NCI-H510A (cell line): ENCODE measurements around the gene DACH1.

Source experiments
- DNase-seq: peaks from one replicate; lab custom pipeline; 2025; lab: John Stamatoyannopoulos, UW

Gene DACH1

GRCh38 chr13:71624653-71625600 lies 242.1 kb downstream of the DACH1 start:
- DNase-seq = no peak

- no peak for DNase-seq
Measured at GRCh38 chr13:71621174-71622124, 245.6 kb downstream of the DACH1 start.

GRCh38 chr13:71619096-71619495 lies 247.9 kb downstream of the DACH1 start:
- no peak for DNase-seq

- DNase-seq = no peak
Measured at GRCh38 chr13:71618159-71618558, 248.8 kb downstream of the DACH1 start.

- no peak for DNase-seq
Measured at GRCh38 chr13:71617265-71617664, 249.7 kb downstream of the DACH1 start.

- DNase-seq = no peak
Measured at GRCh38 chr13:71613066-71613745, 253.8 kb downstream of the DACH1 start.

GRCh38 chr13:71611292-71611691 lies 255.7 kb downstream of the DACH1 start:
- no peak for DNase-seq

GRCh38 chr13:71610876-71611275 lies 256.1 kb downstream of the DACH1 start:
- no peak for DNase-seq

GRCh38 chr13:71609271-71609670 lies 257.7 kb downstream of the DACH1 start:
- DNase-seq = no peak

- no peak for DNase-seq
Measured at GRCh38 chr13:71607575-71607974, 259.4 kb downstream of the DACH1 start.

GRCh38 chr13:71606818-71607217 lies 260.2 kb downstream of the DACH1 start:
- no peak for DNase-seq

- no peak for DNase-seq
Measured at GRCh38 chr13:71605744-71606143, 261.3 kb downstream of the DACH1 start.

GRCh38 chr13:71603255-71603654 lies 263.7 kb downstream of the DACH1 start:
- no peak for DNase-seq

- DNase-seq = no peak
Measured at GRCh38 chr13:71602344-71602743, 264.7 kb downstream of the DACH1 start.

- no peak for DNase-seq
Measured at GRCh38 chr13:71597150-71597549, 269.9 kb downstream of the DACH1 start.

- no peak for DNase-seq
Measured at GRCh38 chr13:71596116-71596515, 270.9 kb downstream of the DACH1 start.

GRCh38 chr13:71593566-71593965 lies 273.4 kb downstream of the DACH1 start:
- DNase-seq = no peak

- DNase-seq = no peak
Measured at GRCh38 chr13:71591374-71591773, 275.6 kb downstream of the DACH1 start.

- DNase-seq = no peak
Measured at GRCh38 chr13:71590654-71591148, 276.3 kb downstream of the DACH1 start.

- DNase-seq = no peak
Measured at GRCh38 chr13:71589032-71589431, 278.0 kb downstream of the DACH1 start.

GRCh38 chr13:71587817-71588216 lies 279.2 kb downstream of the DACH1 start:
- DNase-seq = no peak

- DNase-seq = no peak
Measured at GRCh38 chr13:71587193-71587592, 279.8 kb downstream of the DACH1 start.
